Measurements from ENCODE around the gene KRT15.
A peak's percentile ranks its signal among the peaks of the same experiment; 100 is the strongest.

The KRT15 gene

GRCh38 chr17:41539071-41539492, 20.4 kb upstream of the KRT15 start:
- DNase-seq, result no peak
- H3K9me3 Mint-ChIP-seq, result no peaks in the 10 kb centered on the region
- peaks cover 42% of the 10 kb centered on the region for H3K27me3 Mint-ChIP-seq
- CTCF ChIA-PET, result interaction anchor here (4.4 kb wide), 1 partner anchor 10 kb away, joined by 17 read pairs; no protein-coding TSS in a partner anchor
- H3K27ac Mint-ChIP-seq, result no peak overlapping the region
- H3K4me3 Mint-ChIP-seq, result no peak overlapping the region
- H3K4me1 Mint-ChIP-seq, result no peaks in the 10 kb centered on the region
- H3K36me3 Mint-ChIP-seq, result no peaks in the 10 kb centered on the region

- H3K36me3 Mint-ChIP-seq, result no peaks in the 10 kb centered on the region
- no peak overlapping the region for H3K27ac Mint-ChIP-seq
- H3K27me3 Mint-ChIP-seq, result peaks cover 42% of the 10 kb centered on the region
- no peak overlapping the region for H3K4me3 Mint-ChIP-seq
- DNase-seq, result no peak
- CTCF ChIA-PET, result interaction anchor here (4.4 kb wide), 1 partner anchor 10 kb away, joined by 17 read pairs; no protein-coding TSS in a partner anchor
- no peaks in the 10 kb centered on the region for H3K9me3 Mint-ChIP-seq
- H3K4me1 Mint-ChIP-seq, result no peaks in the 10 kb centered on the region
Measured at GRCh38 chr17:41538565-41538991, 19.9 kb upstream of the KRT15 start.

GRCh38 chr17:41537990-41538389, 19.3 kb upstream of the KRT15 start:
- no peak overlapping the region for H3K27ac Mint-ChIP-seq
- H3K36me3 Mint-ChIP-seq, result no peaks in the 10 kb centered on the region
- H3K4me1 Mint-ChIP-seq, result no peaks in the 10 kb centered on the region
- H3K9me3 Mint-ChIP-seq, result no peaks in the 10 kb centered on the region
- H3K27me3 Mint-ChIP-seq, result peaks cover 47% of the 10 kb centered on the region
- H3K4me3 Mint-ChIP-seq, result no peak overlapping the region
- DNase-seq, result no peak
- CTCF ChIA-PET, result interaction anchor here (4.4 kb wide), 1 partner anchor 11 kb away, joined by 17 read pairs; no protein-coding TSS in a partner anchor

- Mint-ChIP-seq H3K27me3 (peaks cover 50% of the 10 kb centered on the region), H3K4me3 (no peak overlapping the region), H3K27ac (no peak overlapping the region), H3K4me1 (no peaks in the 10 kb centered on the region), H3K9me3 (no peaks in the 10 kb centered on the region), H3K36me3 (no peaks in the 10 kb centered on the region)
- DNase-seq, result no peak
- CTCF ChIA-PET, result interaction anchor here (4.4 kb wide), 1 partner anchor 11 kb away, joined by 17 read pairs; no protein-coding TSS in a partner anchor
Measured at GRCh38 chr17:41537614-41537954, 18.9 kb upstream of the KRT15 start.

- peaks cover 55% of the 10 kb centered on the region for H3K27me3 Mint-ChIP-seq
- no peak overlapping the region for H3K4me3 Mint-ChIP-seq
- H3K36me3 Mint-ChIP-seq, result no peaks in the 10 kb centered on the region
- H3K9me3 Mint-ChIP-seq, result no peaks in the 10 kb centered on the region
- H3K27ac Mint-ChIP-seq, result no peak overlapping the region
- CTCF ChIA-PET, result interaction anchor here (0.6 to 4.4 kb wide), 2 partner anchors 12 to 769 kb away, joined by 3 to 17 read pairs; no protein-coding TSS in a partner anchor
- no peak for DNase-seq
- H3K4me1 Mint-ChIP-seq, result no peaks in the 10 kb centered on the region
Measured at GRCh38 chr17:41536741-41537613, 18.3 kb upstream of the KRT15 start.

- H3K36me3 Mint-ChIP-seq, result no peaks in the 10 kb centered on the region
- H3K9me3 Mint-ChIP-seq, result no peaks in the 10 kb centered on the region
- no peak overlapping the region for H3K4me3 Mint-ChIP-seq
- CTCF ChIA-PET, result interaction anchor here (1.1 to 4.4 kb wide), 3 partner anchors 13 to 130 kb away, joined by 3 to 17 read pairs (median 4); no protein-coding TSS in a partner anchor
- H3K27ac Mint-ChIP-seq, result no peak overlapping the region
- DNase-seq, result no peak
- no peaks in the 10 kb centered on the region for H3K4me1 Mint-ChIP-seq
- H3K27me3 Mint-ChIP-seq, result peaks cover 59% of the 10 kb centered on the region
Measured at GRCh38 chr17:41535764-41536481, 17.2 kb upstream of the KRT15 start.

- no peaks in the 10 kb centered on the region for H3K4me1 Mint-ChIP-seq
- H3K9me3 Mint-ChIP-seq, result no peaks in the 10 kb centered on the region
- CTCF ChIA-PET, result interaction anchor here (1.1 to 4.4 kb wide), 3 partner anchors 14 to 131 kb away, joined by 3 to 17 read pairs (median 4); no protein-coding TSS in a partner anchor
- no peak overlapping the region for H3K27ac Mint-ChIP-seq
- DNase-seq, result no peak
- H3K27me3 Mint-ChIP-seq, result peaks cover 60% of the 10 kb centered on the region
- no peaks in the 10 kb centered on the region for H3K36me3 Mint-ChIP-seq
- H3K4me3 Mint-ChIP-seq, result no peak overlapping the region
Measured at GRCh38 chr17:41534899-41535546, 16.3 kb upstream of the KRT15 start.

GRCh38 chr17:41533613-41534012, 14.9 kb upstream of the KRT15 start:
- DNase-seq, result no peak
- H3K4me3 Mint-ChIP-seq, result no peak overlapping the region
- H3K36me3 Mint-ChIP-seq, result no peaks in the 10 kb centered on the region
- H3K4me1 Mint-ChIP-seq, result no peaks in the 10 kb centered on the region
- CTCF ChIA-PET, result interaction anchor here (2.5 kb wide), 1 partner anchor 15 kb away, joined by 15 read pairs; no protein-coding TSS in a partner anchor
- H3K27ac Mint-ChIP-seq, result no peak overlapping the region
- no peaks in the 10 kb centered on the region for H3K9me3 Mint-ChIP-seq
- H3K27me3 Mint-ChIP-seq, result peaks cover 71% of the 10 kb centered on the region

GRCh38 chr17:41532947-41533570, 14.4 kb upstream of the KRT15 start:
- H3K9me3 Mint-ChIP-seq, result no peaks in the 10 kb centered on the region
- no peaks in the 10 kb centered on the region for H3K36me3 Mint-ChIP-seq
- H3K27me3 Mint-ChIP-seq, result peaks cover 76% of the 10 kb centered on the region
- H3K4me1 Mint-ChIP-seq, result peaks cover 2% of the 10 kb centered on the region
- no peak for DNase-seq
- no peak overlapping the region for H3K4me3 Mint-ChIP-seq
- CTCF ChIA-PET, result interaction anchor here (1.1 to 2.5 kb wide), 2 partner anchors 16 to 130 kb away, joined by 3 to 15 read pairs; no protein-coding TSS in a partner anchor
- H3K27ac Mint-ChIP-seq, result no peak overlapping the region

- Mint-ChIP-seq H3K4me3 (no peak overlapping the region), H3K4me1 (peaks cover 2% of the 10 kb centered on the region), H3K27me3 (peaks cover 80% of the 10 kb centered on the region), H3K9me3 (no peaks in the 10 kb centered on the region), H3K27ac (no peak overlapping the region), H3K36me3 (no peaks in the 10 kb centered on the region)
- CTCF ChIA-PET, result interaction anchor here (2.5 kb wide), 1 partner anchor 17 kb away, joined by 15 read pairs; no protein-coding TSS in a partner anchor
- DNase-seq, result no peak
Measured at GRCh38 chr17:41531993-41532392, 13.3 kb upstream of the KRT15 start.

- H3K9me3 Mint-ChIP-seq, result no peaks in the 10 kb centered on the region
- no peak for DNase-seq
- no peak overlapping the region for H3K27ac Mint-ChIP-seq
- H3K4me3 Mint-ChIP-seq, result no peak overlapping the region
- peaks cover 2% of the 10 kb centered on the region for H3K4me1 Mint-ChIP-seq
- CTCF ChIA-PET, result interaction anchor here (0.6 to 1.3 kb wide), 3 partner anchors 19 to 133 kb away, joined by 3 read pairs; no protein-coding TSS in a partner anchor
- H3K36me3 Mint-ChIP-seq, result no peaks in the 10 kb centered on the region
- H3K27me3 Mint-ChIP-seq, result peaks cover 83% of the 10 kb centered on the region
Measured at GRCh38 chr17:41530062-41531048, 11.7 kb upstream of the KRT15 start.

- peaks cover 88% of the 10 kb centered on the region for H3K27me3 Mint-ChIP-seq
- DNase-seq, result no peak
- peaks cover 2% of the 10 kb centered on the region for H3K4me1 Mint-ChIP-seq
- H3K36me3 Mint-ChIP-seq, result no peaks in the 10 kb centered on the region
- CTCF ChIA-PET, result interaction anchor here (0.7 to 0.9 kb wide), 2 partner anchors 118 to 620 kb away, joined by 3 read pairs; no protein-coding TSS in a partner anchor
- no peak overlapping the region for H3K4me3 Mint-ChIP-seq
- no peaks in the 10 kb centered on the region for H3K9me3 Mint-ChIP-seq
- H3K27ac Mint-ChIP-seq, result peak overlapping the region; percentile 67
Measured at GRCh38 chr17:41529491-41529915, 10.8 kb upstream of the KRT15 start.

Measured in activated naive CD4-positive, alpha-beta T cell treated with anti-CD3 and anti-CD28 coated beads, Interleukin-2, amount 10 ng/mL, durations not matched to agents 7 days and 5 days (primary cell).